ENCODE data around the gene FAM151B.
"Not testable (repeated sequence)": the region's sequence is repeated elsewhere in the genome, so short reads cannot be mapped to it uniquely, and the experiment has no call there.

FAM151B gene, protein sequence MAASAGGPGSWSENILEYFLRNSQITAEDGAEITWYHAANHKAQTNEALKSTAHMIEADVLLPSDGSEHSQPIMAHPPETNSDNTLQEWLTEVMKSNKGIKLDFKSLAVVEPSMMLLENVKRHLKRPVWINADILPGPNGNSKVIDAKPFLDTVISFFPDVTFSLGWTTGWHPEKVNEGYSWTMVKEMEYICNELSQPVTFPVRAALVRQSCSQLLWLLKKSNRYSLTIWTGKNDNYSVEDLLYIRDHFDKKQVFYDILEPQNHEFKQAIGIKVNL

GRCh38 chr5:80487829-80488721, at the start of gene FAM151B:
TSS of gene FAM151B (plus strand) at chr5:80488100. CDS start at chr5:80488124, 24 bp downstream.
- Histone ChIP-seq H3K27ac (ENCODE audit: low read depth, low read length) (peak within 1 kb of the TSS; percentile 83), H3K9ac (ENCODE audit: low read length) (peak within 1 kb of the TSS; percentile 26), H3K4me3 (ENCODE audit: low read depth in 1 of 2, low read length in 2 of 2) (peak within 1 kb of the TSS; percentile 50 to 65), H3K4me1 (ENCODE audit: insufficient read depth, low read length) (peaks cover 5% of the 10 kb centered on the region), H3K27me3 (ENCODE audit: control insufficient read depth in 1 of 2, insufficient read depth in 2 of 2, low read length in 2 of 2) (no peaks in the 10 kb centered on the region), H3K9me3 (ENCODE audit: low read length) (no peaks in the 10 kb centered on the region), H3K36me3 (ENCODE audit: insufficient read depth, low read length) (no peaks in the 10 kb centered on the region)

DNA sequence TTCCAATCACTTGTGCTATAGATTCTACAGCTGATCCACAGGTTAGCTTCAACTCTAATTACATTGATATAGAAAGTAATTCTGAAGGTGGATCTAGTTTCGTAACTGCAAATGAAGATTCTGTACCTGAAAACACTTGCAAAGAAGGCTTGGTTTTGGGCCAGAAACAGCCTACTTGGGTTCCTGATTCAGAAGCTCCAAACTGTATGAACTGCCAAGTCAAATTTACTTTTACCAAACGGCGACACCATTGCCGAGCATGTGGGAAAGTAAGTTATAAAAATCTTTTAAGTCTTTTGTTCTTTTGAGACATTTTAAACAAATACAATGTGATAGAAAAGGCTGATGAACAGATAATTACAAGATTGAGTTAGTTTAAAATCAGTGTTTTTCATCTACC, 49.2 kb upstream of the FAM151B start:
- no peaks in the 10 kb centered on the region for H3K27me3 ChIP-seq (ENCODE audit: control insufficient read depth in 1 of 2, insufficient read depth in 2 of 2, low read length in 2 of 2)
- no peak overlapping the region for H3K9ac ChIP-seq (ENCODE audit: low read length)
- no peak overlapping the region for H3K4me3 ChIP-seq (ENCODE audit: low read depth in 1 of 2, low read length in 2 of 2)
- no peak overlapping the region for H3K27ac ChIP-seq (ENCODE audit: low read depth, low read length)
- H3K36me3 ChIP-seq (ENCODE audit: insufficient read depth, low read length): peaks cover 32% of the 10 kb centered on the region
- no peaks in the 10 kb centered on the region for H3K4me1 ChIP-seq (ENCODE audit: insufficient read depth, low read length)
- no peaks in the 10 kb centered on the region for H3K9me3 ChIP-seq (ENCODE audit: low read length)

DNA sequence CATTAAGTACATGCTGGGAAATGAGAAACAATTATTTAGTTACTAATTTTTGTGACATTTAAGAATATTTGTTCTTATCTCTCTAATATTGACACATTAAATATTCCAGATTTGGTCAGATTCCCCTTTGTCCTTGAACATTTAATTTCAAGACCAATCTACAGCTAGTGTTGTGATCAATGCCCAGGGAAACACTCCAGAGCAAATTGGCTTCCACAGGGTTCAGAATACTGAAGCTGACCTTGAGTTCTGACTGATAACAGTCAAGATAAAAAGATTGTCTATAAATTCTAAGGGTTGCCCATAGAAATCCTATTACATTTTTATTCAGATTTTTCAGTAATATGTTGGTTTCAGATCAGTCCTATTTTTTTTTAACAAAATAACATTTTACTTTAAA, 48.7 kb upstream of the FAM151B start:
- no peak overlapping the region for H3K9ac ChIP-seq (ENCODE audit: low read length)
- H3K27ac ChIP-seq (ENCODE audit: low read depth, low read length): no peak overlapping the region
- peaks cover 32% of the 10 kb centered on the region for H3K36me3 ChIP-seq (ENCODE audit: insufficient read depth, low read length)

DNA sequence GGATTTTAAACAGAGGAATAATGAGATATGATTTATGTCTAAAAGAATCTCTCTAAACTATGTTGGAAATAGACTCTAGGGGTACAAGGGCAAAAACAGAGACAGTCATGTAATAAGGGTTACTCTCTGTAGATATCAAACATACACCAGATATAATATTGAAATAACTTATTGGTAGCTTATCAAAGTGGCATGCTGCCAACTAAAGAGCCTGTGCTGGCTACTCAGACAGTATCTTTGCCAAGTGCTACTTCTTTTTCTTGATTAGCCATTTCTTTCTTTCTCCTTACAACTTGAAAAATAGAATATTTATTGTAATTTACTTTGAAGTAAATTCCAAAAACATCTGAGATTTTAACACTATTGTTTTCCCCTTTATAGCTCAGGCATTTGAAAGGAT, 45.2 kb upstream of the FAM151B start:
- Histone ChIP-seq H3K4me1 (ENCODE audit: insufficient read depth, low read length) (no peaks in the 10 kb centered on the region), H3K36me3 (ENCODE audit: insufficient read depth, low read length) (peaks cover 24% of the 10 kb centered on the region)

More for the DNA sequence above, 48.7 kb upstream of the FAM151B start:
- Histone ChIP-seq H3K4me3 (ENCODE audit: low read depth in 1 of 2, low read length in 2 of 2) (no peak overlapping the region), H3K27me3 (ENCODE audit: control insufficient read depth in 1 of 2, insufficient read depth in 2 of 2, low read length in 2 of 2) (no peaks in the 10 kb centered on the region), H3K9me3 (ENCODE audit: low read length) (no peaks in the 10 kb centered on the region), H3K4me1 (ENCODE audit: insufficient read depth, low read length) (no peaks in the 10 kb centered on the region)

GRCh38 chr5:80453366-80453765, 34.5 kb upstream of the FAM151B start:
- peaks cover 18% of the 10 kb centered on the region for H3K36me3 ChIP-seq (ENCODE audit: insufficient read depth, low read length)
- H3K9ac ChIP-seq (ENCODE audit: low read length): no peak overlapping the region

More for the DNA sequence above, 45.2 kb upstream of the FAM151B start:
- Histone ChIP-seq H3K27me3 (ENCODE audit: control insufficient read depth in 1 of 2, insufficient read depth in 2 of 2, low read length in 2 of 2) (no peaks in the 10 kb centered on the region), H3K4me3 (ENCODE audit: low read depth in 1 of 2, low read length in 2 of 2) (no peak overlapping the region), H3K27ac (ENCODE audit: low read depth, low read length) (no peak overlapping the region), H3K9ac (ENCODE audit: low read length) (no peak overlapping the region), H3K9me3 (ENCODE audit: low read length) (no peaks in the 10 kb centered on the region)

DNA sequence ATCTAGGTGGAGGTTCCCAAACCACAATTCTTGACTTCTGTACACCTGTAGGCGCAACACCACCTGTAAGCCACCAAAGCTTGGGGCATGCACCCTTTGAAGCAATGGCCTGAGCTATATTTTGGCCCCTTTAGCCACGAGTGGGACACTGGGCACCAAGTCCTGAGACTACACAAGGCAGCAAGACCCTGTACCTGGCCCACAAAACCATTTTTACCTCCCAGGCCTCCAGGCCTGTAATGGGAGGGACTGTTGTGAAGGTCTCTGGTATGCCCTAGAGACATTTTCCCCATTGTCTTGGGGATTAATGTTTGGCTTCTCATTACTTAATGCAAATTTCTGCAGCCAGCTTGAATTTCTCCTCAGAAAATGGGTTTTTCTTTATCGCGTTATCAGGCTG, 24.6 kb upstream of the FAM151B start:
- H3K27ac ChIP-seq (ENCODE audit: low read depth, low read length): no peak overlapping the region
- H3K4me3 ChIP-seq (ENCODE audit: low read depth in 1 of 2, low read length in 2 of 2): no peak overlapping the region
- no peaks in the 10 kb centered on the region for H3K4me1 ChIP-seq (ENCODE audit: insufficient read depth, low read length)
- no peaks in the 10 kb centered on the region for H3K27me3 ChIP-seq (ENCODE audit: control insufficient read depth in 1 of 2, insufficient read depth in 2 of 2, low read length in 2 of 2)
- H3K36me3 ChIP-seq (ENCODE audit: insufficient read depth, low read length): peaks cover 27% of the 10 kb centered on the region
- no peak overlapping the region for H3K9ac ChIP-seq (ENCODE audit: low read length)
- no peaks in the 10 kb centered on the region for H3K9me3 ChIP-seq (ENCODE audit: low read length)

More at GRCh38 chr5:80453366-80453765, 34.5 kb upstream of the FAM151B start:
- Histone ChIP-seq H3K4me3 (ENCODE audit: low read depth in 1 of 2, low read length in 2 of 2) (no peak overlapping the region), H3K27me3 (ENCODE audit: control insufficient read depth in 1 of 2, insufficient read depth in 2 of 2, low read length in 2 of 2) (no peaks in the 10 kb centered on the region), H3K4me1 (ENCODE audit: insufficient read depth, low read length) (no peaks in the 10 kb centered on the region), H3K9me3 (ENCODE audit: low read length) (no peaks in the 10 kb centered on the region), H3K27ac (ENCODE audit: low read depth, low read length) (no peak overlapping the region)

GRCh38 chr5:80466669-80467485, 21.0 kb upstream of the FAM151B start:
- Histone ChIP-seq H3K4me1 (ENCODE audit: insufficient read depth, low read length) (no peaks in the 10 kb centered on the region), H3K36me3 (ENCODE audit: insufficient read depth, low read length) (peaks cover 12% of the 10 kb centered on the region), H3K9ac (ENCODE audit: low read length) (no peak overlapping the region), H3K9me3 (ENCODE audit: low read length) (no peaks in the 10 kb centered on the region), H3K27ac (ENCODE audit: low read depth, low read length) (no peak overlapping the region), H3K4me3 (ENCODE audit: low read depth in 1 of 2, low read length in 2 of 2) (no peak overlapping the region), H3K27me3 (ENCODE audit: control insufficient read depth in 1 of 2, insufficient read depth in 2 of 2, low read length in 2 of 2) (no peaks in the 10 kb centered on the region)

DNA sequence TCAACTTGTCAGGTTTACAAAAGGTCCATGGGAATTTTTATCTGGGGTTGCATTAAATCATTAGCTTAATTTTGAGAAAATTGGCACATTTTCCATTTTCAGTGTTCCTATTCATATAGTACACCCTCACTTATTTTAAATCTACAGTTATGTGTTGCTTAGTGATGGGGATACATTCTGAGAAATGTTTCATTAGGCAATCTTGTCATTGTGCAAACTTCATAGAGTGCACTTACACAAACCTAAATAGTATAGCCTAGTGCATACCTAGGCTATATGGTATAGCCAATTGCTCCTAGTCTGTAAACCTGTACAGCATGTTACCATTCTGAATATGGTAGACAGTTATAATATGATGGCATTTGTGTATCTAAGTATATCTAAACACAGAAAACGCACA, 19.8 kb upstream of the FAM151B start:
- H3K4me1 ChIP-seq (ENCODE audit: insufficient read depth, low read length): no peaks in the 10 kb centered on the region
- no peaks in the 10 kb centered on the region for H3K9me3 ChIP-seq (ENCODE audit: low read length)
- H3K9ac ChIP-seq (ENCODE audit: low read length): no peak overlapping the region
- H3K36me3 ChIP-seq (ENCODE audit: insufficient read depth, low read length): peaks cover 6% of the 10 kb centered on the region
- no peaks in the 10 kb centered on the region for H3K27me3 ChIP-seq (ENCODE audit: control insufficient read depth in 1 of 2, insufficient read depth in 2 of 2, low read length in 2 of 2)
- H3K27ac ChIP-seq (ENCODE audit: low read depth, low read length): no peak overlapping the region
- no peak overlapping the region for H3K4me3 ChIP-seq (ENCODE audit: low read depth in 1 of 2, low read length in 2 of 2)

GRCh38 chr5:80470631-80471030, 17.3 kb upstream of the FAM151B start:
- H3K9ac ChIP-seq (ENCODE audit: low read length); H3K9me3 ChIP-seq (ENCODE audit: low read length); H3K4me1 ChIP-seq (ENCODE audit: insufficient read depth, low read length); H3K27me3 ChIP-seq (ENCODE audit: control insufficient read depth in 1 of 2, insufficient read depth in 2 of 2, low read length in 2 of 2); H3K27ac ChIP-seq (ENCODE audit: low read depth, low read length); H3K4me3 ChIP-seq (ENCODE audit: low read depth in 1 of 2, low read length in 2 of 2): not testable (repeated sequence)
- peaks cover 25% of the 10 kb centered on the region for H3K36me3 ChIP-seq (ENCODE audit: insufficient read depth, low read length)

- H3K9me3 ChIP-seq (ENCODE audit: low read length): no peaks in the 10 kb centered on the region
- H3K27ac ChIP-seq (ENCODE audit: low read depth, low read length): no peak overlapping the region
- no peak overlapping the region for H3K4me3 ChIP-seq (ENCODE audit: low read depth in 1 of 2, low read length in 2 of 2)
- no peak overlapping the region for H3K9ac ChIP-seq (ENCODE audit: low read length)
- H3K4me1 ChIP-seq (ENCODE audit: insufficient read depth, low read length): no peaks in the 10 kb centered on the region
- no peaks in the 10 kb centered on the region for H3K27me3 ChIP-seq (ENCODE audit: control insufficient read depth in 1 of 2, insufficient read depth in 2 of 2, low read length in 2 of 2)
- H3K36me3 ChIP-seq (ENCODE audit: insufficient read depth, low read length): peaks cover 23% of the 10 kb centered on the region
These were observed 13.0 kb upstream of the FAM151B start for GRCh38 chr5:80474929-80475328.

DNA sequence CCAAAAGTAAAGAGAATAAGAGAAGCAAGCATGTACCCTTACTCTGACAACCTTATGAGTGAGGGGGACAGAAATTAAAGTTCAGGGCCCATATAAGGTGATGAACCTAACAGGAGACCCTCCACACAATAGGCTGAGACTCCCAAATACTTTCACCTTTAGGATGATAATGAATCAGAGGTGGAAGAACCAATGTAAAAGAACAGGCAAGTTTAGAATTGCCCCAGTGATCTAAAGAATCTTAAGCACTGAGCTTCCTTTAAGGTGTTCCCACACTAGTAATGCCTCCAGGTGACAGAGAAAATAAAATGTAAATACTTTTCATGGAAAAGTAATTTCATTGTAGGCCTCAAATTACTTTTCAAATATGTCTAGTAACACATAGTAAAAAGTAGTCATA, 8.2 kb upstream of the FAM151B start:
- no peaks in the 10 kb centered on the region for H3K9me3 ChIP-seq (ENCODE audit: low read length)
- peaks cover 18% of the 10 kb centered on the region for H3K36me3 ChIP-seq (ENCODE audit: insufficient read depth, low read length)
- no peaks in the 10 kb centered on the region for H3K27me3 ChIP-seq (ENCODE audit: control insufficient read depth in 1 of 2, insufficient read depth in 2 of 2, low read length in 2 of 2)
- H3K9ac ChIP-seq (ENCODE audit: low read length): no peak overlapping the region
- H3K27ac ChIP-seq (ENCODE audit: low read depth, low read length): no peak overlapping the region
- no peaks in the 10 kb centered on the region for H3K4me1 ChIP-seq (ENCODE audit: insufficient read depth, low read length)
- no peak overlapping the region for H3K4me3 ChIP-seq (ENCODE audit: low read depth in 1 of 2, low read length in 2 of 2)

Data from muscle layer of colon (tissue), 2 donors.